T-helper 2 cell treated with Interferon-gamma antibody and Interleukin-4, amounts not matched to agents 100 ng/mL and 5 ng/mL, for 36 hours (primary cell): ENCODE results near the gene SLITRK2. TPM values are rescaled to one million over a fixed set of nuclear protein-coding genes. Genes with fewer than 3 reads are reported as not detected.

ENCODE experiments used
- intact Hi-C: fragments of 100-400 bp; cut with micrococcal nuclease; formaldehyde crosslinking; loops from one replicate; pipeline ENCODE4 v1.15.1; 2023
- total RNA-seq: library from RNA; stranded (reverse); gene quantifications from 2 replicates; pipeline ENCODE4 v1.2.3, GENCODE V29; 2022

The SLITRK2 gene
- total RNA-seq, 1 donor from 2014 or later: not detected

DNA sequence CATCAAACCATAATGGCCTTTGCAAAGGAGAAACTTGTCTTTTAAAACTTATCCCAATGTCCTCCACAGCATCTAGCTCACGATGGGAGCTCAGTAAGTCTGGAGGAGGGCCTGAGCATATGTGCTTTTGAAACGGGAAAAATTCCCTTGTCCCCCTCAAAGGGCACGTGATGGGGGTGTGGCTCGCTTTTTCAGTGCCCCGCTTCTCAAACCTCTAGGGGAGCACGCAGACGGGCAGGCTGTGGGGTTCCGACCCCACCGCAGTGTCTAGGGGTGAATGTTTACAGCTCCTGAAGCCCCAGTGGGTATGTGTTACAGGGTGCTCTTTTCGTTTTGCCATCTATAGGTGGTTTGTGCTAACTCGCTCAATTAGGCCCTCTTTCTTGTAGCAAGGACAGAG, 31.2 kb downstream of the SLITRK2 start:
- intact Hi-C loops: no loop called here

GRCh38 chrX:145853181-145853580, 35.6 kb downstream of the SLITRK2 start:
- intact Hi-C loops: no loop called here

DNA sequence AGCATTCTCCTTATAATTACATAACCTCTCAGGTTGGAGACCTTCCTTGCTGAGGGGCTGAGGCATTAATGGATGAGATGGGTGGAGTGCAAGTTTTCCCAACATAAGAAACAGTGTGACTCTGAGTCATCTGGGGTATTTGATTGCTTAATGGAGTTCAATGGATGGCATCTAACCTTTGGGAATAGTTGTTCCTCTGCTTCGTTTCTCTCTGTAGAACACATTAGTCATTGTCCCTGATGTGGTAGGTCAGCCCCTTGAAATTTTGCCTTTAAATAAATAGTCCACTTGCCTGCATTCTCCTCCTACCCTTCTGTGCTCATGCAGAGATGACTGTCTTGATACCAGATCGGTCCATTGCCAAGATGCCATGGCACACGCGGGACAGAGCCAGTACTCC, 38.6 kb downstream of the SLITRK2 start:
- intact Hi-C loops: no loop called here

GRCh38 chrX:145861818-145862217, 44.2 kb downstream of the SLITRK2 start:
- intact Hi-C loops: no loop called here

GRCh38 chrX:145865082-145865481, 47.5 kb downstream of the SLITRK2 start:
- intact Hi-C loops: no loop called here
